CD4-positive, alpha-beta T cell (primary cell): ENCODE measurements around the gene HOMEZ. TPM values are rescaled to one million over a fixed set of nuclear protein-coding genes. Genes with fewer than 3 reads are reported as not detected.

Experiments used
- ATAC-seq: fragments of 200-7000 bp; cut with Tn5 transposase; one replicate; pipeline ENCODE4 v1.10.0; 2022; ENCODE audit warnings: mild to moderate bottlenecking; ENCODE audit not compliant: poor library complexity
- CTCF ChIA-PET: fragments of 350-600 bp; sonication (Branson Sonifier 250); formaldehyde crosslinking; loops from one replicate; lab custom pipeline; 2021; ENCODE audit warnings: antibody characterized with exemption, inconsistent platforms; lab: Charles Lee
- POLR2A ChIA-PET: fragments of 350-600 bp; sonication (Branson Sonifier 250); formaldehyde crosslinking; loops from one replicate; lab custom pipeline; 2021; ENCODE audit warnings: antibody characterized with exemption, inconsistent platforms; lab: Charles Lee
- DNase-seq, 14 experiments: peaks; one replicate each; pipeline ENCODE4 v3.0.0-alpha.2; 2013 to 2020; ENCODE audit warnings: mixed read lengths in 2 of 14
- H3K27ac ChIP-seq, 2 donors: one replicate each; pipeline versions ENCODE4 v1.5.1 to v1.7.0; 2013; ENCODE audit warnings: low read length in 2 of 2, low read depth in 1 of 2, mild to moderate bottlenecking in 1 of 2
- H3K27me3 ChIP-seq, 2 experiments: 1 replicate in 1 of 2; 2 replicates in 1 of 2; pipeline versions ENCODE4 v1.6.1 to v1.7.0; 2013; ENCODE audit warnings: low read length in 2 of 2, control low read depth in 1 of 2, mild to moderate bottlenecking in 1 of 2, moderate library complexity in 1 of 2; ENCODE audit not compliant: insufficient read depth in 2 of 2, control insufficient read depth in 1 of 2
- H3K36me3 ChIP-seq: one replicate; pipeline ENCODE4 v1.6.1; 2013; ENCODE audit warnings: low read length, control low read depth; ENCODE audit not compliant: insufficient read depth
- H3K4me1 ChIP-seq: one replicate; pipeline ENCODE4 v1.6.1; 2013; ENCODE audit warnings: low read length, control low read depth; ENCODE audit not compliant: insufficient read depth
- H3K4me3 ChIP-seq: one replicate; pipeline ENCODE4 v1.5.1; 2013; ENCODE audit warnings: mild to moderate bottlenecking, low read length, moderate library complexity
- H3K9me3 ChIP-seq, 2 experiments: 1 replicate in 1 of 2; 2 replicates in 1 of 2; pipeline versions ENCODE4 v1.6.1 to v1.7.0; 2013; ENCODE audit warnings: low read length in 2 of 2, mild to moderate bottlenecking in 2 of 2, control low read depth in 1 of 2, moderate library complexity in 1 of 2; ENCODE audit not compliant: control insufficient read depth in 1 of 2, insufficient read depth in 1 of 2
- H3K27ac Mint-ChIP-seq: one replicate; pipeline ENCODE4 v1.8.0; 2020; ENCODE audit warnings: mixed read lengths
- H3K27me3 Mint-ChIP-seq: one replicate; pipeline ENCODE4 v1.8.0; 2021; ENCODE audit warnings: mixed read lengths
- H3K36me3 Mint-ChIP-seq: one replicate; pipeline ENCODE4 v1.8.0; 2021; ENCODE audit warnings: low read depth, mixed read lengths
- H3K4me1 Mint-ChIP-seq: one replicate; pipeline ENCODE4 v1.8.0; 2021; ENCODE audit warnings: low read depth, mixed read lengths
- H3K4me3 Mint-ChIP-seq: one replicate; pipeline ENCODE4 v1.8.0; 2020; ENCODE audit warnings: mild to moderate bottlenecking, mixed read lengths
- H3K9me3 Mint-ChIP-seq: one replicate; pipeline ENCODE4 v1.8.0; 2020; ENCODE audit warnings: mixed read lengths
- intact Hi-C, 2 experiments: fragments of 100-400 bp; cut with DNase I in 1 of 2; cut with micrococcal nuclease in 1 of 2; formaldehyde crosslinking; loops; one replicate each; pipeline versions ENCODE4 v1.15.1 to v1.9.0; 2023 to 2025; cut with DNase I, micrococcal nuclease
- total RNA-seq, 174 experiments: library from RNA in 2 of 174; stranded (reverse) in 2 of 174; gene quantifications; one replicate each; pipeline ENCODE4 v1.2.3 and lab custom pipeline; 2021 to 2026
- TF ChIP-seq, protein P1 (sequence below): fragments of 200-600 bp; IDR thresholded peaks from one replicate; pipeline ENCODE4 v1.8.0; 2022; ENCODE audit warnings: antibody characterized with exemption, mild to moderate bottlenecking

HOMEZ gene
- total RNA-seq, 2 experiments from 2014 or later, result 2.0 to 2.8 TPM

DNA sequence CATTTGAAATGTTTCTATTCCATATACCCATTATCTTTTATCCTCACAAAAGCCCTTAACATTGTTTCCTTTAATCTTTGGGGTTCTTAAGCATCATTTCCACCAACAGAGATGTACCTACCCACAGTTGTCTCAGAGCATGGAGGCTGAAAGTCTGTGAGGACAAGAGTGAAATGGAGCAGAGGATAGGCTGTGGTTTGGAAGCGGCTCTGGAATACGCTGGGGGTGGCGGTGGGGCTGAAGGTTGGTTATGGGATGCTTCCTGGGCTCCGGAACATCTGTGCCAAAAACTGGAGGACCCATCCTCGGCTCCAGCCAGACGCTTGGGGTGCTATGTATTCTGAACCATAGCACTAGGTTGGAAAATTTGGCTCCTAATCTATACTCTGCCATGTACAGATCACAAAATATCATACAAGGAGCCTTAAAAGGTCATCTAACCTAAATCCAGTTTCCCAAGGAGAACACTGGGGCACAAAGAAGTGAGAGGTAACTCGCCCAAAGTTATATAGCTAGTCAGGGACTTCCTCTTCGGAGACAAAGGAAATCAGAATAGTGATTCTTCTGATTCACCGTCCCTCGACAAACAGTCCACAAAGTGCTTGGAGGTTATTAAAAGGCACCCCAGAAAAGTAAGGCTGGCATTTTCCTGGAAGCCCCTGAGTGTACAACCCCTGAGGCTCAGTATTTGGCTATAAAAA is 14.2 kb upstream of the HOMEZ start:
- H3K4me1 ChIP-seq, result peaks cover 32% of the 10 kb centered on the region
- peak overlapping the region; percentile 97 for H3K27ac Mint-ChIP-seq
- H3K4me3 ChIP-seq, result peak overlapping the region; percentile 74
- peaks cover 44% of the 10 kb centered on the region for H3K4me1 Mint-ChIP-seq
- peaks cover 27% of the 10 kb centered on the region for H3K36me3 Mint-ChIP-seq
- peaks cover 5% of the 10 kb centered on the region for H3K27me3 Mint-ChIP-seq
- peak overlapping the region; percentile 86 to 97 for H3K27ac ChIP-seq
- CTCF ChIA-PET, result interaction anchor here (0.6 to 4.4 kb wide), 18 partner anchors 10 to 1783 kb away, joined by 3 to 66 read pairs (median 4); partner anchors contain the start of genes HOMEZ and PABPN1
- no peaks in the 10 kb centered on the region for H3K9me3 Mint-ChIP-seq
- intact Hi-C loops, result loop anchor here (1.0 to 10.0 kb wide), 11 partner anchors 13 to 1145 kb away; partner anchors contain the start of genes DAD1 (in 1 of the 2), HAUS4 (in 1 of the 2), HOMEZ (in 1 of the 2) and PRMT5 (in 1 of the 2)
- TF ChIP-seq, protein P1, sequence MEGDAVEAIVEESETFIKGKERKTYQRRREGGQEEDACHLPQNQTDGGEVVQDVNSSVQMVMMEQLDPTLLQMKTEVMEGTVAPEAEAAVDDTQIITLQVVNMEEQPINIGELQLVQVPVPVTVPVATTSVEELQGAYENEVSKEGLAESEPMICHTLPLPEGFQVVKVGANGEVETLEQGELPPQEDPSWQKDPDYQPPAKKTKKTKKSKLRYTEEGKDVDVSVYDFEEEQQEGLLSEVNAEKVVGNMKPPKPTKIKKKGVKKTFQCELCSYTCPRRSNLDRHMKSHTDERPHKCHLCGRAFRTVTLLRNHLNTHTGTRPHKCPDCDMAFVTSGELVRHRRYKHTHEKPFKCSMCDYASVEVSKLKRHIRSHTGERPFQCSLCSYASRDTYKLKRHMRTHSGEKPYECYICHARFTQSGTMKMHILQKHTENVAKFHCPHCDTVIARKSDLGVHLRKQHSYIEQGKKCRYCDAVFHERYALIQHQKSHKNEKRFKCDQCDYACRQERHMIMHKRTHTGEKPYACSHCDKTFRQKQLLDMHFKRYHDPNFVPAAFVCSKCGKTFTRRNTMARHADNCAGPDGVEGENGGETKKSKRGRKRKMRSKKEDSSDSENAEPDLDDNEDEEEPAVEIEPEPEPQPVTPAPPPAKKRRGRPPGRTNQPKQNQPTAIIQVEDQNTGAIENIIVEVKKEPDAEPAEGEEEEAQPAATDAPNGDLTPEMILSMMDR, result no peak
- ATAC-seq, result no peak
- POLR2A ChIA-PET, result interaction anchor here (1.0 to 10.5 kb wide), 8 partner anchors 7 to 205 kb away, joined by 3 to 455 read pairs (median 22); partner anchors contain the start of genes ACIN1, C14orf119, HOMEZ and NGDN
- peaks cover 14% of the 10 kb centered on the region for H3K36me3 ChIP-seq
- peak overlapping the region; percentile 96 for H3K4me3 Mint-ChIP-seq
- no peaks in the 10 kb centered on the region for H3K27me3 ChIP-seq
- H3K9me3 ChIP-seq, result no peaks in the 10 kb centered on the region
- no peak for DNase-seq

DNA sequence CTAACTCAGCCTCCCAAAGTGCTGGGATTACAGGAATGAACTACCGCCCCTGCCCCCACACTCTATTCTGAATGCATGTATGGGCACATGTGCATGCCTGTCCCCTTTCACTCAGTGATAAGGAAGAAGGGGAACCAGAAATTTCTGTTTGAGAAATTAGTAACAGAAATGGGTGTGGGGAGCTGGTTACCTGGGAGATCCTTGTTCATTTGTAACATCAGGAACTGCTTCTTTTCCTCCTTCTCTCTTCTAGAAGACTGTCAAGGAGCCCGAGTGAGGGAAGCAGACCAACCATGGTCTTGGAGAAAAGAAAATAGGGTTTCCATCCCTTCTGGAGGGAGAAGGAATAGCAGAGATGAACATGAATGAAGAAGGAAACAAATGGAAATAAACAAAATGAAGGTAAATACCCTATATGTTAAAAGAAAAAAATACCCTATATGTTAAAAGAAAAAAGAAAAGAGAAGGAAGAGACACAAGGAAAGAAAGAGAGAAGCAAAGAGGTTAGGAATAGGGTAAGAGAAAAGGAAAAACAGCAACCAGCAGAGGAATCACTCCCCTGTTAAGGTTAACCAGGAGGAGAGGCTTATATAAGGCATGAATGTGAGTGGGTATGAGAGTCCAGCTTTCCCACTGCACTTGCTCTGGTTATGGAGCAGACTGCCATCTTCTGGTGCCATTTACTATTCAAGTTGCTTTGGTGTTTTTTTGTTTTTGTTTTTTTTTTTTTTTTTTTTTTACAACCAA is 13.5 kb upstream of the HOMEZ start:
- peak overlapping the region; percentile 96 for H3K4me3 Mint-ChIP-seq

More for the DNA sequence above, 13.5 kb upstream of the HOMEZ start:
- ChIA-PET POLR2A (interaction anchor here (5.5 to 10.5 kb wide), 2 partner anchors 14 to 21 kb away, joined by 104 to 455 read pairs; partner anchors contain the start of genes HOMEZ and PABPN1), CTCF (interaction anchor here (0.6 to 4.4 kb wide), 16 partner anchors 9 to 1782 kb away, joined by 3 to 66 read pairs (median 4); partner anchors contain the start of genes HOMEZ and PABPN1)
- no peaks in the 10 kb centered on the region for H3K27me3 ChIP-seq
- TF ChIP-seq, protein P1, result peak; percentile 45
- H3K4me3 ChIP-seq, result no peak overlapping the region
- H3K4me1 ChIP-seq, result peaks cover 39% of the 10 kb centered on the region
- no peaks in the 10 kb centered on the region for H3K9me3 ChIP-seq
- H3K36me3 ChIP-seq, result peaks cover 14% of the 10 kb centered on the region
- peak overlapping the region; percentile 97 for H3K27ac Mint-ChIP-seq
- peak in 4 of 14 experiments; percentile 23 to 80 (median 60) for DNase-seq
- H3K27me3 Mint-ChIP-seq, result no peaks in the 10 kb centered on the region
- H3K36me3 Mint-ChIP-seq, result peaks cover 27% of the 10 kb centered on the region
- intact Hi-C loops, result loop anchor here (1.0 to 10.0 kb wide), 4 partner anchors 34 to 375 kb away; partner anchors contain the start of gene PRMT5 (in 1 of the 2)
- no peaks in the 10 kb centered on the region for H3K9me3 Mint-ChIP-seq
- no peak overlapping the region for H3K27ac ChIP-seq
- peaks cover 49% of the 10 kb centered on the region for H3K4me1 Mint-ChIP-seq
- no peak for ATAC-seq
